SK-N-SH (cell line): ENCODE data around the gene CD46. TPM values are rescaled to one million over a fixed set of nuclear protein-coding genes. Genes with fewer than 3 reads are reported as not detected.

Experiments used
- CTCF ChIA-PET: fragments of 300-600, 350-600 bp; formaldehyde crosslinking; extraction: SDS; loops from one replicate; lab custom pipeline; 2021; lab: Yijun Ruan, JAX
- POLR2A ChIA-PET: fragments of 350-600 bp; sonication (Branson Sonifier 250); formaldehyde crosslinking; extraction: SDS; loops from one replicate; lab custom pipeline; 2020; ENCODE audit warnings: antibody characterized with exemption, inconsistent platforms; lab: Yijun Ruan, JAX
- DNase-seq: peaks from one replicate; pipeline ENCODE4 v3.0.0; 2012
- H2AFZ ChIP-seq: fragments of 200-600 bp; sonication (generic); 2 replicates; pipeline ENCODE4 v1.8.1; 2016; ENCODE audit warnings: antibody characterized with exemption, mild to moderate bottlenecking, low read depth
- H3F3A ChIP-seq: fragments of 200-600 bp; sonication (generic); replicated peaks from 2 replicates; pipeline ENCODE3; 2016; ENCODE audit warnings: antibody characterized with exemption, mild to moderate bottlenecking; ENCODE audit not compliant: insufficient read depth
- H3K27ac ChIP-seq, 2 experiments: fragments of 200-500 bp in 1 of 2; fragments of 200-600 bp in 1 of 2; sonication (Bioruptor generic) in 1 of 2; sonication (generic), shearing (Covaris generic) in 1 of 2; 2 replicates each; pipeline versions ENCODE4 v1.5.1 to v1.6.1; 2014 to 2016; ENCODE audit warnings: low read depth in 2 of 2, inconsistent platforms in 1 of 2, low read length in 1 of 2, mild to moderate bottlenecking in 1 of 2, mixed read lengths in 1 of 2
- H3K27me3 ChIP-seq: fragments of 200-600 bp; sonication (generic), shearing (Covaris generic); 2 replicates; pipeline ENCODE4 v1.6.1; 2016; ENCODE audit warnings: mixed run types; ENCODE audit not compliant: insufficient read depth
- H3K36me3 ChIP-seq, 2 experiments: fragments of 200-500 bp in 1 of 2; fragments of 200-600 bp in 1 of 2; sonication (Bioruptor generic) in 1 of 2; sonication (generic) in 1 of 2; replicated peaks in 1 of 2; 2 replicates each; pipeline versions ENCODE3 to v1.5.1; 2014 to 2016; ENCODE audit warnings: low read length in 1 of 2, mild to moderate bottlenecking in 1 of 2; ENCODE audit not compliant: insufficient read depth in 2 of 2, control insufficient read depth in 1 of 2
- H3K4me1 ChIP-seq, 2 experiments: fragments of 200-500 bp in 1 of 2; fragments of 200-600 bp in 1 of 2; sonication (Bioruptor generic) in 1 of 2; sonication (generic), shearing (Covaris generic) in 1 of 2; 2 replicates each; pipeline versions ENCODE4 v1.5.1 to v1.6.1; 2014 to 2016; ENCODE audit warnings: low read depth in 1 of 2, low read length in 1 of 2, mixed run types in 1 of 2; ENCODE audit not compliant: insufficient read depth in 2 of 2, control insufficient read depth in 1 of 2
- H3K4me2 ChIP-seq: fragments of 200-600 bp; sonication (generic), shearing (Covaris generic); 2 replicates; pipeline ENCODE4 v1.6.1; 2017; ENCODE audit warnings: mixed run types
- H3K4me3 ChIP-seq, 2 experiments: fragments of 200-500 bp in 1 of 2; fragments of 200-600 bp in 1 of 2; sonication (Bioruptor generic) in 1 of 2; sonication (generic), shearing (Covaris generic) in 1 of 2; 2 replicates each; pipeline versions ENCODE4 v1.5.1 to v1.8.1; 2014 to 2016; ENCODE audit warnings: low read depth in 2 of 2, inconsistent platforms in 1 of 2, low read length in 1 of 2, mild to moderate bottlenecking in 1 of 2, mixed read lengths in 1 of 2, moderate library complexity in 1 of 2
- H3K79me2 ChIP-seq: fragments of 200-600 bp; sonication (generic); 2 replicates; pipeline ENCODE4 v1.8.1; 2017; ENCODE audit warnings: mild to moderate bottlenecking; ENCODE audit not compliant: insufficient read depth
- H3K9ac ChIP-seq: fragments of 200-600 bp; sonication (generic); 2 replicates; pipeline ENCODE4 v1.6.1; 2017; ENCODE audit warnings: mixed run types
- H3K9me2 ChIP-seq: fragments of 200-600 bp; sonication (generic); 2 replicates; pipeline ENCODE4 v1.6.1; 2017; ENCODE audit warnings: mixed run types
- H3K9me3 ChIP-seq: fragments of 200-600 bp; sonication (generic); 2 replicates; pipeline ENCODE4 v1.6.1; 2017; ENCODE audit warnings: mixed run types, mild to moderate bottlenecking, moderate library complexity
- H4K20me1 ChIP-seq: fragments of 200-600 bp; sonication (generic); 2 replicates; pipeline ENCODE4 v1.6.1; 2017; ENCODE audit warnings: mild to moderate bottlenecking, mixed run types; ENCODE audit not compliant: insufficient read depth
- CHD2 ChIP-seq: fragments of 150-350 bp; IDR thresholded peaks from 2 replicates; pipeline ENCODE4 v1.6.1; 2018; ENCODE audit warnings: low read length; ENCODE audit not compliant: partially characterized antibody
- ELF1 ChIP-seq: IDR thresholded peaks from 2 replicates; pipeline ENCODE4 v1.4.0; 2012
- FOSL2 ChIP-seq: IDR thresholded peaks from 2 replicates; pipeline ENCODE4 v1.4.0; 2012; ENCODE audit warnings: low read depth, mild to moderate bottlenecking, moderate library complexity, borderline replicate concordance
- FOXJ3 ChIP-seq: sonication (generic); formaldehyde crosslinking; IDR thresholded peaks from 2 replicates; pipeline ENCODE4 v1.5.1; 2020; ENCODE audit warnings: mild to moderate bottlenecking, missing genetic modification reagents
- GATA2 ChIP-seq: sonication (generic); formaldehyde crosslinking; IDR thresholded peaks from 2 replicates; pipeline ENCODE4 v1.5.0; 2020; ENCODE audit warnings: mild to moderate bottlenecking, missing genetic modification reagents
- JUND ChIP-seq: IDR thresholded peaks from 2 replicates; pipeline ENCODE4 v1.4.0; 2012
- MEF2A ChIP-seq: IDR thresholded peaks from 2 replicates; pipeline ENCODE4 v1.4.0; 2012; ENCODE audit warnings: low read depth, borderline replicate concordance
- MXI1 ChIP-seq: IDR thresholded peaks from 2 replicates; pipeline ENCODE4 v1.6.1; 2012; ENCODE audit warnings: mild to moderate bottlenecking, low read depth, low read length, improper control_type of control experiment
- NFIC ChIP-seq: IDR thresholded peaks from 2 replicates; pipeline ENCODE4 v1.4.0; 2012; ENCODE audit warnings: borderline replicate concordance
- RAD21 ChIP-seq: IDR thresholded peaks from 2 replicates; pipeline ENCODE4 v1.6.1; 2012; ENCODE audit warnings: mild to moderate bottlenecking, low read length
- RCOR1 ChIP-seq: fragments of 150-350 bp; IDR thresholded peaks from 2 replicates; pipeline ENCODE4 v1.6.1; 2017; ENCODE audit warnings: antibody characterized with exemption, low read length
- RFX5 ChIP-seq: IDR thresholded peaks from 2 replicates; pipeline ENCODE4 v1.6.1; 2012; ENCODE audit warnings: mild to moderate bottlenecking, improper control_type of control experiment, low read length
- TCF12 ChIP-seq: IDR thresholded peaks from 2 replicates; pipeline ENCODE4 v1.4.0; 2012
- TEAD4 ChIP-seq: IDR thresholded peaks from 2 replicates; pipeline ENCODE4 v1.4.0; 2012; ENCODE audit warnings: mild to moderate bottlenecking, borderline replicate concordance; ENCODE audit not compliant: insufficient read depth
- YY1 ChIP-seq: IDR thresholded peaks from 2 replicates; pipeline ENCODE4 v1.4.0; 2012; ENCODE audit warnings: low read depth, mild to moderate bottlenecking
- WGBS: methylation state at CpG from one replicate; pipeline ENCODE4 v1.1.6; 2017; ENCODE audit warnings: low lambda C conversion rate; 5-methylcytosine and 5-hydroxymethylcytosine counted together
- polyA plus RNA-seq, 3 experiments: library from polyadenylated mRNA; depleted of rRNA; stranded (reverse); fragments of >200 nt; gene quantifications; 2 replicates each; pipeline ENCODE4 v1.2.3, GENCODE V29; 2012
- TF ChIP-seq, protein P1 (sequence below): IDR thresholded peaks from 2 replicates; pipeline ENCODE4 v1.4.0; 2012; ENCODE audit warnings: low read depth
- TF ChIP-seq, protein P2 (sequence below): IDR thresholded peaks from 2 replicates; pipeline ENCODE4; 2012
- TF ChIP-seq, protein P3 (sequence below): fragments of 150-350 bp; IDR thresholded peaks from 2 replicates; pipeline ENCODE4 v1.6.1; 2017; ENCODE audit warnings: antibody characterized with exemption, low read length, low read depth, borderline replicate concordance
- TF ChIP-seq, protein P4 (sequence below): fragments of 150-350 bp; IDR thresholded peaks from 2 replicates; pipeline ENCODE4 v1.6.1; 2016; ENCODE audit warnings: mild to moderate bottlenecking, low read depth, low read length

Gene CD46
- polyA plus RNA-seq, 1 of the 3 experiments (the other 2 are of a cell fraction) = 56.0 TPM

DNA sequence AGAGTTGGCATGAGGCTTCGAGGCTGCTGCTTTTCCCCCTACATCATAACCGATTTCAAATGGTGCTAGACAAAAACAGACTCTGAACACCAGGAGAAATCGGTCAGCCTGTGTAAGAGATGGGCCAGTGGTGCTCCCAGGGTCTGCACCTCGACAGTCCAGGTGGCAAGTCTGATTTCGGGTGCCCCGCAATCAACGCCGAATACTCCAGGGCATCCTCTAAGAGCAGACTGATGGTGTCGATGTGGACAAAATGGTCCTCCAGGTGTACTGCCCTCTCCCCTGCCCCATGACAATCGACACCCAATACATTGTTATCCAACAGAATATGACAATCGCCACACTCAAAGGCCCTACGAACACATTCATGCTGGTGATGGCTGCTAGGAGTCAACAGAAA is 50.0 kb downstream of the CD46 start:
- H3K9me2 ChIP-seq = no peaks in the 10 kb centered on the region
- H3K9me3 ChIP-seq = no peaks in the 10 kb centered on the region
- POLR2A ChIA-PET = no interaction called here
- 91% methylated on average over 12 of the region's 12 CpGs for WGBS
- H4K20me1 ChIP-seq = no peaks in the 10 kb centered on the region
- no peak for DNase-seq
- H3K4me1 ChIP-seq = peaks cover 0 to 7% of the 10 kb centered on the region in 2 experiments; a peak in 2 of 4 replicates
- no peak overlapping the region for H3K4me3 ChIP-seq
- no peak overlapping the region for H3K9ac ChIP-seq
- no peaks in the 10 kb centered on the region for H3K79me2 ChIP-seq
- peaks cover 4 to 27% of the 10 kb centered on the region in 2 experiments for H3K36me3 ChIP-seq
- H3K27me3 ChIP-seq = no peaks in the 10 kb centered on the region
- no peak overlapping the region for H3K27ac ChIP-seq
- TF ChIP-seq RAD21 = no peak
- no peak overlapping the region for H2AFZ ChIP-seq
- CTCF ChIA-PET = no interaction called here
- H3K4me2 ChIP-seq = no peak overlapping the region
- H3F3A ChIP-seq = peaks cover 18% of the 10 kb centered on the region

DNA sequence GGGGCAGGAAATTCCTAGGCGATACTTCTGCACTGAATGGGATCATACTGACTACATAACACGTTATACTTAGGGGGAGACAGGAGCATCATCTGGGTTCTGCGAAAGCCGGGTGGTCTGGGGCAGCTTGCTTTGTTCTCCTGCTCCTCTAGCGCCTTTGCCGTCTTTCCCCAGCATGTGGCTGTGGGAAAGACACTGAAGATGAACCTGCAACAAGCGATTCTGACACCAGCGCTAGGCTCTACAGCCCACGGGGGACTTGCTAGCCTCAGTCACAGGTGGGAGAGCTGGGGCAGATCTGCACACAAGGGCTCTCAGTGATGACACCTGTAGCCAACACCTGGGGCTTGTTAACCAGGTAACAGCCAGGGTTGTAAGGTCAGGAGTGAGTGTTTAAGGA is 51.8 kb downstream of the CD46 start:
- Histone ChIP-seq H3F3A (peaks cover 2% of the 10 kb centered on the region), H3K9ac (no peak overlapping the region), H3K4me3 (no peak overlapping the region), H3K9me3 (no peaks in the 10 kb centered on the region), H3K9me2 (no peaks in the 10 kb centered on the region)
- POLR2A ChIA-PET = no interaction called here
- CTCF ChIA-PET = interaction anchor here (0.8 to 1.4 kb wide), 4 partner anchors 8 to 20 kb away, joined by 3 read pairs; no protein-coding TSS in a partner anchor
- WGBS = 94% methylated on average over 6 of the region's 9 CpGs
- no peak for TF ChIP-seq FOXJ3 (CRISPR knock-in tag)
- TF ChIP-seq, protein P1, sequence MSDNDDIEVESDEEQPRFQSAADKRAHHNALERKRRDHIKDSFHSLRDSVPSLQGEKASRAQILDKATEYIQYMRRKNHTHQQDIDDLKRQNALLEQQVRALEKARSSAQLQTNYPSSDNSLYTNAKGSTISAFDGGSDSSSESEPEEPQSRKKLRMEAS = no peak
- TF ChIP-seq GATA2 (CRISPR knock-in tag) = no peak
- TF ChIP-seq, all 33 proteins: peak for 0
- Histone ChIP-seq H3K4me1 (peaks cover 0 to 7% of the 10 kb centered on the region in 2 experiments; a peak in 2 of 4 replicates), H3K27ac (no peak overlapping the region), H3K27me3 (no peaks in the 10 kb centered on the region), H3K4me2 (no peak overlapping the region), H3K79me2 (no peaks in the 10 kb centered on the region), H4K20me1 (no peaks in the 10 kb centered on the region), H2AFZ (no peak overlapping the region), H3K36me3 (peaks cover 4 to 29% of the 10 kb centered on the region in 2 experiments)
- no peak for DNase-seq

DNA sequence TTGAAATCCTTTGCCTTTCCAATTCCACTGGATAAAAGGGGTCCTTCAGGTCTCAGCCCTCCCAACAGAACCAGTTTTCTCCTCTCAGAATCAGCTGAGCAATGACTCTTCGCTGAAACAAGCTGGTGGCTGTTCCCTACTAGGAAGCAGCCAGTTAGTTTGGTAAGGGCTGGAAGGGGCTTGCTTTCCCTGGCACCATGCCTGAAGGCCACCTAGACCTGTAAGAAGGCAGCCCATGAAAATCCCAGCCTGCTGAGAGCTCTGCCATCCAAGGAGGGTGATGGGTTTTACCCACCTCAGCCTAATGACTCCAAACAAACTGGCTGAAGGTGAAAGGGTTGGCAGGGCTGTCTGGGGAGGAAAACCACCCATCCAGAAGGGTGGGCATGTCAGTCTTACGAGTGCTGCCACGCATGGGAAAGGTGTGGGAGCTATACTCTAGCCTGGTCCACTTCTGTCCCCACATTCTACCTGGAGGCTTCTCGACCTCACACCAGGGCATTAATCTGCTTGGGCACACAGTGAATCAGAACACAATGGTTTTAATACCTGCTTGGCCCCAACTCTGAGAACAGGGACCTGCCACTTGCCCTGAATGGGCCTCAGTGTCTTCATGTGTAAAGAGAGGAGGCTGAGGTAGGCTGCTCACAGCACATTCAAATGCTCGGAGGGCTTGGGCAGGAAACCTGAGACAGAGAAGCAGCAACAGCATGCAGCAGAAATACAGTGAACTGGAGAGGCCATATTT is 53.0 kb downstream of the CD46 start:
- H3K27me3 ChIP-seq = no peaks in the 10 kb centered on the region
- no peaks in the 10 kb centered on the region for H3K9me2 ChIP-seq
- no peak overlapping the region for H3K9ac ChIP-seq
- WGBS = 88% methylated on average over 5 of the region's 5 CpGs
- no peaks in the 10 kb centered on the region for H3F3A ChIP-seq
- peaks cover 0 to 7% of the 10 kb centered on the region in 2 experiments; a peak in 2 of 4 replicates for H3K4me1 ChIP-seq
- no peak overlapping the region for H3K4me2 ChIP-seq
- no peaks in the 10 kb centered on the region for H3K9me3 ChIP-seq
- H3K27ac ChIP-seq = no peak overlapping the region
- H3K4me3 ChIP-seq = no peak overlapping the region
- no peak for TF ChIP-seq YY1
- TF ChIP-seq, protein P2, sequence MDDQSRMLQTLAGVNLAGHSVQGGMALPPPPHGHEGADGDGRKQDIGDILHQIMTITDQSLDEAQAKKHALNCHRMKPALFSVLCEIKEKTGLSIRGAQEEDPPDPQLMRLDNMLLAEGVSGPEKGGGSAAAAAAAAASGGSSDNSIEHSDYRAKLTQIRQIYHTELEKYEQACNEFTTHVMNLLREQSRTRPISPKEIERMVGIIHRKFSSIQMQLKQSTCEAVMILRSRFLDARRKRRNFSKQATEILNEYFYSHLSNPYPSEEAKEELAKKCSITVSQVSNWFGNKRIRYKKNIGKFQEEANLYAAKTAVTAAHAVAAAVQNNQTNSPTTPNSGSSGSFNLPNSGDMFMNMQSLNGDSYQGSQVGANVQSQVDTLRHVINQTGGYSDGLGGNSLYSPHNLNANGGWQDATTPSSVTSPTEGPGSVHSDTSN = no peak
- TF ChIP-seq GATA2 (CRISPR knock-in tag) = no peak
- no peak for TF ChIP-seq RCOR1
- TF ChIP-seq FOSL2 = no peak
- no peak for TF ChIP-seq ELF1
- no peak for TF ChIP-seq CHD2
- no peak for TF ChIP-seq MXI1
- TF ChIP-seq, protein P3, sequence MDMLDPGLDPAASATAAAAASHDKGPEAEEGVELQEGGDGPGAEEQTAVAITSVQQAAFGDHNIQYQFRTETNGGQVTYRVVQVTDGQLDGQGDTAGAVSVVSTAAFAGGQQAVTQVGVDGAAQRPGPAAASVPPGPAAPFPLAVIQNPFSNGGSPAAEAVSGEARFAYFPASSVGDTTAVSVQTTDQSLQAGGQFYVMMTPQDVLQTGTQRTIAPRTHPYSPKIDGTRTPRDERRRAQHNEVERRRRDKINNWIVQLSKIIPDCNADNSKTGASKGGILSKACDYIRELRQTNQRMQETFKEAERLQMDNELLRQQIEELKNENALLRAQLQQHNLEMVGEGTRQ = no peak
- no peak for TF ChIP-seq TEAD4
- TF ChIP-seq JUND = no peak
- TF ChIP-seq, protein P4, sequence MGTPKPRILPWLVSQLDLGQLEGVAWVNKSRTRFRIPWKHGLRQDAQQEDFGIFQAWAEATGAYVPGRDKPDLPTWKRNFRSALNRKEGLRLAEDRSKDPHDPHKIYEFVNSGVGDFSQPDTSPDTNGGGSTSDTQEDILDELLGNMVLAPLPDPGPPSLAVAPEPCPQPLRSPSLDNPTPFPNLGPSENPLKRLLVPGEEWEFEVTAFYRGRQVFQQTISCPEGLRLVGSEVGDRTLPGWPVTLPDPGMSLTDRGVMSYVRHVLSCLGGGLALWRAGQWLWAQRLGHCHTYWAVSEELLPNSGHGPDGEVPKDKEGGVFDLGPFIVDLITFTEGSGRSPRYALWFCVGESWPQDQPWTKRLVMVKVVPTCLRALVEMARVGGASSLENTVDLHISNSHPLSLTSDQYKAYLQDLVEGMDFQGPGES = no peak
- no peak for TF ChIP-seq RFX5
- TF ChIP-seq MEF2A = no peak
- TF ChIP-seq NFIC = no peak
- no peak for TF ChIP-seq FOXJ3 (CRISPR knock-in tag)
- TF ChIP-seq TCF12 = no peak
- peaks cover 4 to 25% of the 10 kb centered on the region in 2 experiments for H3K36me3 ChIP-seq
- no peak for DNase-seq
- POLR2A ChIA-PET = no interaction called here
- no peak overlapping the region for H2AFZ ChIP-seq
- H3K79me2 ChIP-seq = no peaks in the 10 kb centered on the region
- CTCF ChIA-PET = interaction anchor here (0.7 to 1.5 kb wide), 3 partner anchors 8 to 106 kb away, joined by 3 to 11 read pairs (median 4); no protein-coding TSS in a partner anchor
- H4K20me1 ChIP-seq = no peaks in the 10 kb centered on the region
